Esophagus squamous epithelium (tissue), 5 donors: ENCODE measurements around the gene ATP5F1A. TPM values are rescaled to one million over a fixed set of nuclear protein-coding genes. Genes with fewer than 3 reads are reported as not detected.
"Not testable (repeated sequence)": the region's sequence is repeated elsewhere in the genome, so short reads cannot be mapped to it uniquely, and the experiment has no call there.

Experiments
- DNase-seq: peaks from one replicate; lab custom pipeline; 2025; lab: John Stamatoyannopoulos, UW
- H3K27ac ChIP-seq, 4 donors: fragments of 200-600 bp; sonication (generic); one replicate each; pipeline ENCODE4 v1.5.1; 2016 to 2019; ENCODE audit warnings: mild to moderate bottlenecking in 1 of 4
- H3K27me3 ChIP-seq, 4 donors: fragments of 200-600 bp; sonication (generic); 1 replicate in 3 of 4; 2 replicates in 1 of 4; pipeline versions ENCODE4 v1.5.1 to v1.6.0; 2017 to 2021; ENCODE audit warnings: antibody characterized with exemption in 1 of 4
- H3K36me3 ChIP-seq, 3 donors: fragments of 200-600 bp; sonication (generic); one replicate each; pipeline ENCODE4 v1.5.1; 2016 to 2019
- H3K4me1 ChIP-seq, 3 donors: fragments of 200-600 bp; sonication (generic); one replicate each; pipeline ENCODE4 v1.5.1; 2017 to 2019
- H3K4me3 ChIP-seq, 4 donors: fragments of 200-600 bp; sonication (generic); 1 replicate in 3 of 4; 2 replicates in 1 of 4; pipeline ENCODE4 v1.5.1; 2016 to 2019; ENCODE audit warnings: mild to moderate bottlenecking in 2 of 4, moderate library complexity in 1 of 4
- H3K9me3 ChIP-seq, 3 donors: fragments of 200-600 bp; sonication (generic); one replicate each; pipeline ENCODE4 v1.5.1; 2016 to 2019
- POLR2A ChIP-seq, 4 donors: fragments of 450-650 bp; IDR thresholded peaks; one replicate each; pipeline ENCODE4 v1.6.1; 2017; ENCODE audit warnings: antibody characterized with exemption in 4 of 4, mild to moderate bottlenecking in 4 of 4, moderate library complexity in 3 of 4
- WGBS, 2 donors: methylation state at CpG; one replicate each; pipeline ENCODE4 v1.1.5; 2018; 5-methylcytosine and 5-hydroxymethylcytosine counted together
- intact Hi-C: fragments of 100-400 bp; cut with DNase I; formaldehyde crosslinking; loops from one replicate; pipeline ENCODE4 v1.15.0; 2022
- total RNA-seq, 4 donors: library from RNA; depleted of rRNA; stranded (reverse); fragments of >200 nt; gene quantifications; one replicate each; pipeline ENCODE4 v1.1.0, GENCODE V29; 2016
- TF ChIP-seq, protein P1 (sequence below), 6 experiments: fragments of 450-650 bp in 4 of 6; fragments of 200-600 bp in 2 of 6; sonication (generic) in 2 of 6; IDR thresholded peaks; one replicate each; pipeline ENCODE4 v1.5.1; 2016 to 2019; ENCODE audit warnings: antibody characterized with exemption in 6 of 6, mild to moderate bottlenecking in 4 of 6, moderate library complexity in 4 of 6
- donor health status: DM: yes; HTN: yes; CAD: no.

ATP5F1A gene
- total RNA-seq, 4 donors from 2014 or later = 404 to 773 (median 503) TPM

DNA sequence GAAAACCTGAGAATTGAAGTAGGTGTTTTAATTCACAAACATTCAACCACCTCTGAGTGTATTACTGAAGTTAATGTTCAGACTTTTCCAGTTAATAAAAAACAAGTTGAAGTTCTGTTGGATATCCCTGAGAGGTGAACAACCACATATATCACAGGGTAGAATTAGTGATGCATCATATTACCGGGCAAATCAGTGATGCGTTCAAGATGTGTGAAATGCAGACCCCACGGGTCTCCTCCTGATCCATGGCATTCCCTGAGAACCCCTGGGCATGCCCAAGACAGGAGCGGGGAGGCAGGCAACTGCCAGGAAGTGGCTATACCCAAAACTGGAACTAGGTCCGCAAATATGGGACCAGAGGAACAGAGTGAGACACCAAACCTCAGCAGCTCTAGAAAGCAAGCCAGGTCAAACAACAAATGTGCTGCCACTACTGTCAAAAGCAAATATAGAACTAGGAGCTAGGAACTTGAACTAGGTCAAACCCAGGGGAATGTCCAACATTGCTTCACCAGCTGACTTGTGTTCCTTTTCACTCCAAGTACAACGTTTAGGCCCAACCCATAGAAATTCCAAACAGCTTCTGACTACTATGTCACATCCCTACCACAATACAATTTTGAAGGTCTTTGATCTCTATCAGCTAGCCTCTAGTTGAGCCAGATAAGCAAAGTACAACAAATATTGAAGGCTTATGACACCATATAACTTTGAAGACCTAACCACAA, 46.2 kb downstream of the ATP5F1A start:
- Histone ChIP-seq H3K27ac (no peak overlapping the region), H3K4me1 (no peaks in the 10 kb centered on the region), H3K27me3 (no peaks in the 10 kb centered on the region), H3K9me3 (no peaks in the 10 kb centered on the region), H3K36me3 (no peaks in the 10 kb centered on the region), H3K4me3 (no peak overlapping the region)
- DNase-seq = no peak
- intact Hi-C loops = no loop called here
- TF ChIP-seq POLR2A (IDR thresholded peaks at IDR 0.05) = no peak
- TF ChIP-seq, protein P1, sequence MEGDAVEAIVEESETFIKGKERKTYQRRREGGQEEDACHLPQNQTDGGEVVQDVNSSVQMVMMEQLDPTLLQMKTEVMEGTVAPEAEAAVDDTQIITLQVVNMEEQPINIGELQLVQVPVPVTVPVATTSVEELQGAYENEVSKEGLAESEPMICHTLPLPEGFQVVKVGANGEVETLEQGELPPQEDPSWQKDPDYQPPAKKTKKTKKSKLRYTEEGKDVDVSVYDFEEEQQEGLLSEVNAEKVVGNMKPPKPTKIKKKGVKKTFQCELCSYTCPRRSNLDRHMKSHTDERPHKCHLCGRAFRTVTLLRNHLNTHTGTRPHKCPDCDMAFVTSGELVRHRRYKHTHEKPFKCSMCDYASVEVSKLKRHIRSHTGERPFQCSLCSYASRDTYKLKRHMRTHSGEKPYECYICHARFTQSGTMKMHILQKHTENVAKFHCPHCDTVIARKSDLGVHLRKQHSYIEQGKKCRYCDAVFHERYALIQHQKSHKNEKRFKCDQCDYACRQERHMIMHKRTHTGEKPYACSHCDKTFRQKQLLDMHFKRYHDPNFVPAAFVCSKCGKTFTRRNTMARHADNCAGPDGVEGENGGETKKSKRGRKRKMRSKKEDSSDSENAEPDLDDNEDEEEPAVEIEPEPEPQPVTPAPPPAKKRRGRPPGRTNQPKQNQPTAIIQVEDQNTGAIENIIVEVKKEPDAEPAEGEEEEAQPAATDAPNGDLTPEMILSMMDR (IDR thresholded peaks at IDR 0.05) = no peak
- 57 to 79% methylated on average over 5 to 6 of the region's 6 CpGs for WGBS, 2 donors

DNA sequence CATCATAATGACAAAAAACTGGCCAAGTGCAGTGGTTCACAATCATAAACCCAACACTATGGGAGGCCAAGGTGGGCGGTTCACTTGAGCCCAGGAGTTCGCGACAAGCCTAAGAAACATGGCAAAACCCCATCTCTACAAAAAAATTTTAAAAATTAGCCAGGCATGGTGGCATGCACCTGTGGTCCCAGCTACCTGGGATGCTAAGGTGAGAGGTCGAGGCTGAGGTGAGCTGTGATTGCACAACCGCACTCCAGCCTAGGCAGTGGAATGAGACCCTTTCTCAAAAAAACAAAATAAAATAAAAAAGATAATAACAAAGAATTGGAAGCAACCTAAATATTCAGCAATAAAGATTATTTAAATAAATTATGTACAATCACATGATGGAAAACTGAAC, 47.8 kb downstream of the ATP5F1A start:
- 94 to 98% methylated on average over 5 of the region's 5 CpGs for whole genome bisulfite sequencing, 2 donors
- no peak overlapping the region for H3K27ac ChIP-seq
- TF ChIP-seq POLR2A (IDR thresholded peaks at IDR 0.05) = no peak
- TF ChIP-seq, protein P1 (IDR thresholded peaks at IDR 0.05) = no peak
- H3K9me3 ChIP-seq = no peaks in the 10 kb centered on the region
- no peaks in the 10 kb centered on the region for H3K36me3 ChIP-seq
- no peaks in the 10 kb centered on the region for H3K4me1 ChIP-seq
- DNase-seq = no peak
- intact Hi-C loops = no loop called here
- H3K4me3 ChIP-seq = no peak overlapping the region
- H3K27me3 ChIP-seq = no peaks in the 10 kb centered on the region

DNA sequence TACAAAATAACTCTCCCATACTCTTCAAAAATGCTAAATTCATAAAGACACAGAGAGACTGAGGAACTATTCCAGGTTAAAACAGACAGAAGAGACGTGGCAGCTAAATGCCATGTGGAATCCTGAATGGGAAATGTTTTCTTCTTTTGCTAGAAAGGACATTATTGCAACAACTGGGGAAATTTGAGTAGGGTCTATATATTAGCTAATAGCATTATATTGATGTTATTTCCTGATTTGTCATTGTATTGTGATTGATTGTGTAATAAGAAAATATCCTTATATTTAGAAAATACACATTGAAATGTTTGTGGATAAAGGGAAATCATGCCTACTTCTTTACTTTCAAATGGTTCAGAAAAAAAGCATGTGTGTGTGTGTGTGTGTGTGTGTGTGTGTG, 49.5 kb downstream of the ATP5F1A start:
- intact Hi-C loops = no loop called here
- H3K27ac ChIP-seq = no peak overlapping the region
- H3K36me3 ChIP-seq = no peaks in the 10 kb centered on the region
- H3K4me3 ChIP-seq = no peak overlapping the region
- H3K4me1 ChIP-seq = no peaks in the 10 kb centered on the region
- TF ChIP-seq, protein P1 (IDR thresholded peaks at IDR 0.05) = no peak
- TF ChIP-seq POLR2A (IDR thresholded peaks at IDR 0.05) = no peak
- H3K9me3 ChIP-seq = no peaks in the 10 kb centered on the region
- no peaks in the 10 kb centered on the region for H3K27me3 ChIP-seq
- no peak for DNase-seq
- WGBS, 2 donors = 62 to 94% methylated on average over 1 of the region's 1 CpG

DNA sequence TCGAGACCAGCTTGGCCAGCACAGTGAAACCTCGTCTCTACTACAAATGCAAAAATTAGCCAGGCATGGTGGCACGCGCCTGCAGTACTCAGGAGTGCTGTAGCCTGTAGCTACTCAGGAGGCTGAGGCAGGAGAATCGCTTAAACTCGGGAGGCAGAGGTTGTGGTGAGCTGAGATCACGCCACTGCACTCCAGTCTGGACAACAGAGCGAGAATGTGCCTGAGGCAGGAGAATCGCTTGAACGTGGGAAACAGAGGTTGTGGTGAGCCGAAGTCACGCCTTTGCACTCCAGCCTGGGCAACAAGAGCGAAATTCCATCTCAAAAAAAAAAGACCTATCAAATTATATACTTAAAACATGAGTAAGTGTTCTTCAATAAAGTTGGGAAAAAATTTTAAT, 50.7 kb downstream of the ATP5F1A start:
- H3K36me3 ChIP-seq, H3K4me1 ChIP-seq, H3K27me3 ChIP-seq, H3K4me3 ChIP-seq, intact Hi-C loops, H3K27ac ChIP-seq, H3K9me3 ChIP-seq, DNase-seq: not testable (repeated sequence)
- WGBS, 2 donors = 81 to 83% methylated on average over 10 to 13 of the region's 13 CpGs

DNA sequence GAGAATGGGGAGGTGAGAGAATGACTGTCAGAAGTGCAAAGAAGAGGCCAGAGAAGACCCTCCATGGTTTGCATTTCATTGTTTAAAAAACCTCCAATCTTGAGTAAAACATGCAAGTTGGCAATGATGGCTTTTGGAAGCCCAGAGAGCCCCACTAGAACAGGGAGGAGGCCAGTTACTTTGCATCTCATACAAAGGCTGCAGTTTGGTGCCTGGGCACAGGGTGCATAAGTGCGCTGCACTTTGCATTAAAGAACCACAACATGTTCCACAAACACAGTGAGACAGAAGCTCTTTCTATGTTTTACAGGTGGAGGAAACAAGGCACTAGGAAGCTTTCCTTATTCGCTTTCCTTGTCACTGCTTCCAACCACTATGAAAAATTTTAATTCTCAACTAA, 51.4 kb downstream of the ATP5F1A start:
- no peak overlapping the region for H3K4me3 ChIP-seq
- no peaks in the 10 kb centered on the region for H3K27me3 ChIP-seq
- TF ChIP-seq POLR2A (IDR thresholded peaks at IDR 0.05) = no peak
- TF ChIP-seq, protein P1 (IDR thresholded peaks at IDR 0.05) = no peak
- no peaks in the 10 kb centered on the region for H3K36me3 ChIP-seq
- H3K9me3 ChIP-seq = no peaks in the 10 kb centered on the region
- H3K4me1 ChIP-seq = peaks cover 0 to 13% (median 9%) of the 10 kb centered on the region in 3 donors
- no peak overlapping the region for H3K27ac ChIP-seq
- 93 to 97% methylated on average over 2 of the region's 2 CpGs for WGBS, 2 donors
- no peak for DNase-seq
- intact Hi-C loops = no loop called here
